22Rv1 (cell line): ENCODE results near the gene TIMELESS.

Experiments used
- CTCF ChIP-seq: fragments of 450-650 bp; IDR thresholded peaks from 2 replicates; pipeline ENCODE4 v1.5.1; 2017; ENCODE audit warnings: mild to moderate bottlenecking
- ZFX ChIP-seq: fragments of 450-650 bp; IDR thresholded peaks from 2 replicates; pipeline ENCODE4 v1.6.1; 2017; ENCODE audit warnings: antibody characterized with exemption, borderline replicate concordance

DNA sequence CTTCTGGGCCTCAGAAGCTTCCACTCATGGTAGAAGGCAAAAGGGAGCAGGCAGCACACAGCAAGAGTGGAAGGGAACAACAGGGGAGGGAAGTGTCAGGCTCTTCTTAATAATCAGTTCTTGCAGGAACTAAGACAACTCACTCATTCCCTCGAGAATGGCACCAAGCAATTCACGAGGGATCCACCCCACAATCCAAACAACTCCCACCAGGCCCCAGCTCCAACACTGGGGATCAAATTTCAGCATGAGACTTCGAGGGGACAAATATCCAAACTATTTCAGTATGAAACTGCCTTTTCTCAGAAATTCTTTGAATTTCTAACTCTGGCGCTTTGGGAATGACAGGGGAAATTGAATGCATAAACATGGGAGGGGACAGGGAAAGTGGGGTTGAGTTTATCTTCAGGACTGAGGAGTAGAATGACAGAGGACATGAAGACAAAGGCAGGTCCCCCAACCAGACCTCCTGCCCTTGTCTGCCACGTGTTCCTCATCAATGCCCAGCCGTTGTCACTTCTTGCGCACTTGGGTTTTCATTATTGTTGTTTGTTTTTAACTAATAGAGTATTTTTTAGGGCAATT, 62.0 kb downstream of the TIMELESS start:
- TF ChIP-seq CTCF (no peak), ZFX (no peak)
